ENCODE measurements around the gene RAB1B.

The RAB1B gene

GRCh38 chr11:66239998-66240780, 28.2 kb upstream of the RAB1B start:
- no peak overlapping the region for H3K4me3 ChIP-seq (ENCODE audit: low read length, poor library complexity, severe bottlenecking)
- no peak overlapping the region for H3K9ac ChIP-seq (ENCODE audit: low read depth, low read length, poor library complexity, severe bottlenecking)
- no peak overlapping the region for H2AFZ ChIP-seq (ENCODE audit: low read length)
- TF ChIP-seq CTCF (conservative IDR thresholded peaks at IDR 0.05; ENCODE audit: low read length): no peak
- TF ChIP-seq EZH2phosphoT487 (IDR thresholded peaks at IDR 0.05; ENCODE audit: borderline replicate concordance): no peak
- H3K27me3 ChIP-seq (ENCODE audit: insufficient read depth, low read length, poor library complexity, severe bottlenecking): no peaks in the 10 kb centered on the region
- H3F3A ChIP-seq (ENCODE audit: low read depth): no peaks in the 10 kb centered on the region
- H3K79me2 ChIP-seq (ENCODE audit: insufficient read depth, low read length): no peaks in the 10 kb centered on the region
- no peaks in the 10 kb centered on the region for H3K9me2 ChIP-seq (replicated peaks; ENCODE audit: low read depth, low read length)
- no peak overlapping the region for H3K4me2 ChIP-seq (ENCODE audit: low read depth, low read length, poor library complexity, severe bottlenecking)
- H3K36me3 ChIP-seq (ENCODE audit: insufficient read depth, low read length): no peaks in the 10 kb centered on the region
- no peaks in the 10 kb centered on the region for H3K4me1 ChIP-seq (ENCODE audit: insufficient read depth, low read length, poor library complexity, severe bottlenecking)
- no peaks in the 10 kb centered on the region for H4K20me1 ChIP-seq (ENCODE audit: insufficient read depth, low read length, poor library complexity, severe bottlenecking)
- H3K9me3 ChIP-seq (ENCODE audit: insufficient read depth, low read depth, low read length): no peaks in the 10 kb centered on the region

GRCh38 chr11:66240781-66241136, 27.7 kb upstream of the RAB1B start:
- Histone ChIP-seq H3K27me3 (ENCODE audit: insufficient read depth, low read length, poor library complexity, severe bottlenecking) (no peaks in the 10 kb centered on the region), H3F3A (ENCODE audit: low read depth) (no peaks in the 10 kb centered on the region), H4K20me1 (ENCODE audit: insufficient read depth, low read length, poor library complexity, severe bottlenecking) (no peaks in the 10 kb centered on the region), H2AFZ (ENCODE audit: low read length) (no peak overlapping the region), H3K9ac (ENCODE audit: low read depth, low read length, poor library complexity, severe bottlenecking) (no peak overlapping the region), H3K79me2 (ENCODE audit: insufficient read depth, low read length) (no peaks in the 10 kb centered on the region), H3K4me1 (ENCODE audit: insufficient read depth, low read length, poor library complexity, severe bottlenecking) (no peaks in the 10 kb centered on the region), H3K36me3 (ENCODE audit: insufficient read depth, low read length) (no peaks in the 10 kb centered on the region), H3K9me3 (ENCODE audit: insufficient read depth, low read depth, low read length) (no peaks in the 10 kb centered on the region), H3K4me2 (ENCODE audit: low read depth, low read length, poor library complexity, severe bottlenecking) (no peak overlapping the region), H3K9me2 (replicated peaks; ENCODE audit: low read depth, low read length) (no peaks in the 10 kb centered on the region), H3K4me3 (ENCODE audit: low read length, poor library complexity, severe bottlenecking) (no peak overlapping the region)
- TF ChIP-seq CTCF (conservative IDR thresholded peaks at IDR 0.05; ENCODE audit: low read length) (no peak), EZH2phosphoT487 (IDR thresholded peaks at IDR 0.05; ENCODE audit: borderline replicate concordance) (no peak)

DNA sequence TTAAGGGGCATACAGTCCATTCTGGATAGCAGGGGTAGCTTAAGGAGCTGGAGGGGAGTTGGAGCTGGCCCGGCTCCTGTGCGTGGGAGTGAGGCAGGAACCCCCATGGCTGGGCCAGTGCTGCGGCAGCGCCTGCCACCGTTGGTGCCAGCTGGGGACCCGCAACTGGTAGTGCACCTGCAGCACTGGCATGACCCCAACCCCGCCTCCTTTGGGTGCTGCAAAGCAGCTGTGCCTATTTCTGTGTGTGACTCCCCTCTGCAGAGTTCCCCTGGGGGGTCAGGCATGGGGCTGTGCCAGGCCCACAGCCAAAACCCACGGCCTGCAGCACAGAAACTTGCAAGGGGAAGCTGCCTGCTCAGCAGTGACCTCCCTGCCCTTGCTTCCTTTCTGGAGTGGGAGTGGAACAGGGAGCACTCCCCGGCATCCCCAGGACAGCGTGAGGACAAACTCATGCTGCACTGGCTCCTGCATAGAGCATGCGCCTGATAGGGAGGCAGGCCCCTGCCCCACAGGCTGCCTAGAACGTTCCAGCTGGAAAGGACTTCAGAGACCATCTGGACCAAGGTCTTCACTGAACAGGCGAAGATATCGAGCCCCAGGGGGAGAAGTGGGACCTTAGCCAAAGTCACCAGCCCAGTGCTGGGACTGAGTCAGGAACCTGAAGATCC, 26.2 kb upstream of the RAB1B start:
- Histone ChIP-seq H3F3A (ENCODE audit: low read depth) (no peaks in the 10 kb centered on the region), H3K4me2 (ENCODE audit: low read depth, low read length, poor library complexity, severe bottlenecking) (no peak overlapping the region), H4K20me1 (ENCODE audit: insufficient read depth, low read length, poor library complexity, severe bottlenecking) (no peaks in the 10 kb centered on the region), H3K9ac (ENCODE audit: low read depth, low read length, poor library complexity, severe bottlenecking) (no peak overlapping the region), H3K9me2 (replicated peaks; ENCODE audit: low read depth, low read length) (no peaks in the 10 kb centered on the region), H3K9me3 (ENCODE audit: insufficient read depth, low read depth, low read length) (no peaks in the 10 kb centered on the region), H3K79me2 (ENCODE audit: insufficient read depth, low read length) (no peaks in the 10 kb centered on the region), H3K27me3 (ENCODE audit: insufficient read depth, low read length, poor library complexity, severe bottlenecking) (no peaks in the 10 kb centered on the region), H3K4me1 (ENCODE audit: insufficient read depth, low read length, poor library complexity, severe bottlenecking) (no peaks in the 10 kb centered on the region), H2AFZ (ENCODE audit: low read length) (no peak overlapping the region), H3K36me3 (ENCODE audit: insufficient read depth, low read length) (no peaks in the 10 kb centered on the region), H3K4me3 (ENCODE audit: low read length, poor library complexity, severe bottlenecking) (no peak overlapping the region)
- TF ChIP-seq EZH2phosphoT487 (IDR thresholded peaks at IDR 0.05; ENCODE audit: borderline replicate concordance) (no peak), CTCF (conservative IDR thresholded peaks at IDR 0.05; ENCODE audit: low read length) (no peak)

Measured in Loucy (cell line).